ENCODE results near the gene CLDN7. TPM values are rescaled to one million over a fixed set of nuclear protein-coding genes. Genes with fewer than 3 reads are reported as not detected.

CLDN7 gene
- total RNA-seq, 1 donor from 2014 or later = 1.8 TPM

- Mint-ChIP-seq H3K27me3 (no peaks in the 10 kb centered on the region), H3K9me3 (no peaks in the 10 kb centered on the region), H3K36me3 (ENCODE audit: low read depth) (peaks cover 75% of the 10 kb centered on the region), H3K4me1 (peaks cover 22% of the 10 kb centered on the region), H3K27ac (no peak overlapping the region), H3K4me3 (no peak overlapping the region)
- no peak for DNase-seq
- POLR2A ChIA-PET = interaction anchor here (0.6 to 10.5 kb wide), 2 partner anchors 13 to 83 kb away, joined by 3 to 245 read pairs; partner anchors contain the start of genes DVL2, GABARAP and PHF23
- no peak for TF ChIP-seq CTCF (IDR thresholded peaks at IDR 0.05)
- CTCF ChIA-PET = no interaction called here
- intact Hi-C loops (cut with micrococcal nuclease) = no loop called here
- ATAC-seq (ENCODE audit: low read depth) = no peak
Measured at GRCh38 chr17:7224110-7224509, 38.2 kb downstream of the CLDN7 start.

GRCh38 chr17:7223375-7223774 is 38.9 kb downstream of the CLDN7 start:
- TF ChIP-seq CTCF (IDR thresholded peaks at IDR 0.05) = no peak
- Mint-ChIP-seq H3K36me3 (ENCODE audit: low read depth) (peaks cover 69% of the 10 kb centered on the region), H3K27me3 (no peaks in the 10 kb centered on the region), H3K9me3 (no peaks in the 10 kb centered on the region), H3K4me3 (no peak overlapping the region), H3K27ac (no peak overlapping the region), H3K4me1 (peaks cover 27% of the 10 kb centered on the region)
- intact Hi-C loops (cut with micrococcal nuclease) = no loop called here
- ATAC-seq (ENCODE audit: low read depth) = no peak
- ChIA-PET POLR2A (interaction anchor here (10.5 kb wide), 1 partner anchor 13 kb away, joined by 245 read pairs; the partner anchor contains the start of genes DVL2, GABARAP and PHF23), CTCF (no interaction called here)
- DNase-seq = no peak

GRCh38 chr17:7222972-7223292 is 39.3 kb downstream of the CLDN7 start:
- ChIA-PET POLR2A (interaction anchor here (10.5 kb wide), 1 partner anchor 14 kb away, joined by 245 read pairs; the partner anchor contains the start of genes DVL2, GABARAP and PHF23), CTCF (no interaction called here)
- intact Hi-C loops (cut with micrococcal nuclease) = no loop called here
- DNase-seq = no peak
- no peaks in the 10 kb centered on the region for H3K27me3 Mint-ChIP-seq
- peaks cover 64% of the 10 kb centered on the region for H3K36me3 Mint-ChIP-seq (ENCODE audit: low read depth)
- TF ChIP-seq CTCF (IDR thresholded peaks at IDR 0.05) = no peak
- no peak overlapping the region for H3K4me3 Mint-ChIP-seq
- no peak overlapping the region for H3K27ac Mint-ChIP-seq
- ATAC-seq (ENCODE audit: low read depth) = no peak
- peaks cover 32% of the 10 kb centered on the region for H3K4me1 Mint-ChIP-seq
- no peaks in the 10 kb centered on the region for H3K9me3 Mint-ChIP-seq

- ATAC-seq (ENCODE audit: low read depth) (no peak), DNase-seq (no peak)
- Mint-ChIP-seq H3K27ac (no peak overlapping the region), H3K4me1 (peaks cover 36% of the 10 kb centered on the region), H3K36me3 (ENCODE audit: low read depth) (peaks cover 60% of the 10 kb centered on the region), H3K4me3 (no peak overlapping the region), H3K9me3 (no peaks in the 10 kb centered on the region), H3K27me3 (no peaks in the 10 kb centered on the region)
- TF ChIP-seq CTCF (IDR thresholded peaks at IDR 0.05) = no peak
- intact Hi-C loops (cut with micrococcal nuclease) = no loop called here
- ChIA-PET CTCF (no interaction called here), POLR2A (interaction anchor here (1.1 to 10.5 kb wide), 2 partner anchors 14 to 29 kb away, joined by 3 to 245 read pairs; partner anchors contain the start of genes CTDNEP1, DVL2, GABARAP and PHF23)
Measured at GRCh38 chr17:7222093-7222971, 39.9 kb downstream of the CLDN7 start.

Measured in activated B cell treated with CpG ODN at 0.5 μM for 24 hours (primary cell).